PC-9 (cell line): ENCODE data around the gene RAG2. TPM values are rescaled to one million over a fixed set of nuclear protein-coding genes. Genes with fewer than 3 reads are reported as not detected.

Experiments used
- BruUV-seq: library from RNA; stranded (reverse); fragments of 400-500 nt; replicated peaks from 2 replicates; lab custom pipeline; 2021; lab: Mats Ljungman, UMichigan
- CTCF ChIA-PET: fragments of 300-600 bp; sonication (Branson Sonifier 250); formaldehyde crosslinking; loops from one replicate; lab custom pipeline; 2022; ENCODE audit warnings: antibody characterized with exemption; lab: Charles Lee
- POLR2A ChIA-PET: fragments of 300-600 bp; sonication (Branson Sonifier 250); formaldehyde crosslinking; loops from one replicate; lab custom pipeline; 2022; ENCODE audit warnings: antibody characterized with exemption; ENCODE audit not compliant: unreplicated experiment; lab: Charles Lee
- DNase-seq, 2 experiments: peaks; one replicate each; pipeline versions ENCODE4 v3.0.0 to v3.0.0-alpha.2; 2015 to 2022; ENCODE audit warnings: mixed read lengths in 1 of 2
- H2AFZ ChIP-seq: fragments of 200-600 bp; sonication (generic); 2 replicates; pipeline ENCODE4 v1.8.1; 2017; ENCODE audit warnings: antibody characterized with exemption
- H3F3A ChIP-seq: fragments of 200-600 bp; sonication (generic); 2 replicates; pipeline ENCODE4 v1.8.1; 2017; ENCODE audit warnings: antibody characterized with exemption, mild to moderate bottlenecking, low read depth; ENCODE audit not compliant: insufficient read depth
- H3K27ac ChIP-seq: fragments of 200-600 bp; sonication (generic); 2 replicates; pipeline ENCODE4 v1.6.1; 2016; ENCODE audit warnings: mixed run types
- H3K27me3 ChIP-seq: fragments of 200-600 bp; sonication (generic); 2 replicates; pipeline ENCODE4 v1.6.1; 2016; ENCODE audit warnings: low read depth, mixed run types; ENCODE audit not compliant: insufficient read depth
- H3K36me3 ChIP-seq: fragments of 200-600 bp; sonication (generic); 2 replicates; pipeline ENCODE4 v1.6.1; 2016; ENCODE audit warnings: low read depth, mixed run types
- H3K4me1 ChIP-seq: fragments of 200-600 bp; sonication (generic); replicated peaks from 2 replicates; pipeline ENCODE4 v1.6.1; 2016; ENCODE audit warnings: mixed run types; ENCODE audit not compliant: insufficient read depth
- H3K4me2 ChIP-seq: fragments of 200-600 bp; sonication (generic); 2 replicates; pipeline ENCODE4 v1.6.1; 2017; ENCODE audit warnings: mixed run types
- H3K4me3 ChIP-seq: fragments of 200-600 bp; sonication (generic); 2 replicates; pipeline ENCODE4 v1.6.1; 2016; ENCODE audit warnings: mixed run types
- H3K79me2 ChIP-seq: fragments of 200-600 bp; sonication (generic); 2 replicates; pipeline ENCODE4 v1.6.1; 2017; ENCODE audit warnings: low read depth, mixed run types
- H3K9me2 ChIP-seq: fragments of 200-600 bp; sonication (generic); 2 replicates; pipeline ENCODE4 v1.8.1; 2017; ENCODE audit warnings: mild to moderate bottlenecking; ENCODE audit not compliant: insufficient read depth
- H3K9me3 ChIP-seq: fragments of 200-600 bp; sonication (generic); 2 replicates; pipeline ENCODE4 v1.8.1; 2016; ENCODE audit warnings: low read depth; ENCODE audit not compliant: insufficient read depth
- H4K20me1 ChIP-seq: fragments of 200-600 bp; sonication (generic); 2 replicates; pipeline ENCODE4 v1.8.1; 2017; ENCODE audit not compliant: insufficient read depth
- CTCF ChIP-seq: fragments of 200-600 bp; sonication (generic); conservative IDR thresholded peaks from 2 replicates; pipeline ENCODE4 v1.6.1; 2017; ENCODE audit warnings: mixed run types, antibody characterized with exemption, mild to moderate bottlenecking, moderate library complexity
- EZH2 ChIP-seq: fragments of 200-600 bp; sonication (generic); IDR thresholded peaks from 2 replicates; pipeline ENCODE4 v1.8.0; 2017; ENCODE audit warnings: antibody characterized with exemption, low read depth
- intact Hi-C: fragments of 100-400 bp; cut with micrococcal nuclease; formaldehyde crosslinking; loops from one replicate; pipeline ENCODE4 v1.10.0; 2022; ENCODE audit not compliant: unreplicated experiment
- total RNA-seq: library from RNA; stranded (reverse); gene quantifications from 2 replicates; pipeline ENCODE4 v1.2.3, GENCODE V29; 2021

The RAG2 gene
- total RNA-seq, 1 experiment from 2014 or later = not detected

DNA sequence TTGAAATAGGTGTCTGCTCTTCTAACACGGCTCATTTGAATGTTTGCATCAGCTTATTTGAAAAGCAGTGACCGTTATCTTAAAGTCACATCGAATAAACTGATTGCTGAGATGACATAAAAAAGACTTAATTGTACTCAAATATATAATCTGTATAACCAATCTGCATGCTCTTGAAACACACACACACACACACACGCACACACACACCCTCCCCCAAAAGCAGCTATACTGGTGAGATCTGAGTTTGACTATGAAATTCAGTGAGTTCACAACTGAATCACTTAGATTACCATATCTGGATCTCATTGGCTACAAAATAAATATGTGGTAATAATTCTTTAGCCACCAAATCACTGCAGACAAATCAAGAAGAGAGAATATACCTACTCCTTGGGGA, 7.5 kb downstream of the RAG2 start:
- Histone ChIP-seq H3K27ac (no peak overlapping the region), H3K79me2 (no peaks in the 10 kb centered on the region), H4K20me1 (no peaks in the 10 kb centered on the region), H3K27me3 (peaks cover 15% of the 10 kb centered on the region), H3F3A (no peaks in the 10 kb centered on the region), H3K4me2 (no peak overlapping the region), H3K9me3 (no peaks in the 10 kb centered on the region), H3K36me3 (no peaks in the 10 kb centered on the region), H3K4me3 (no peak overlapping the region), H3K9me2 (no peaks in the 10 kb centered on the region), H3K4me1 (0 out of 2 replicates have a peak, but pooled peaks cover 5% of the 10 kb centered on the region), H2AFZ (no peak overlapping the region)
- TF ChIP-seq CTCF (no peak), EZH2 (no peak)
- intact Hi-C loops = no loop called here
- POLR2A ChIA-PET = no interaction called here
- DNase-seq = no peak
- BruUV-seq = no TSS peak
- CTCF ChIA-PET = interaction anchor here (0.6 kb wide), 1 partner anchor 1330 kb away, joined by 3 read pairs; no protein-coding TSS in a partner anchor

DNA sequence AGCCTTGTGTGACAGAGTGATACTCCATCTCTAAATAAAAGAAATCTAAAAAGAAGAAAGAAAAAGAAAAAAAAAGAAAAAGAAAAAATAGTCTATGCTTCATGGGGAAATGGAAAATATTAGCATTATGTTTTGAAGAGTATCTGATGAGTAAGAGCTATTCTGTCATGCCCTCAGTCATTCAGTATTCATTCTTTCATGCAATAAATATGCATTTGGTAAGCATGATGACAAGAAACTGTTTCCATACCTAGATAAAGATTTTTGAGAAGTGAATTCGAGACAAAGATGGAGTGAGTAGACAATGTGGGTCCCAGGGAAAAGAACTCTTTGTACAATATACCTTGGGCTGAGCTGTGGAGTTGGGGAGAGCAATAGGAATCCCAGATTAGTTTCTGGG, 9.9 kb downstream of the RAG2 start:
- Histone ChIP-seq H4K20me1 (no peaks in the 10 kb centered on the region), H3K27me3 (peaks cover 15% of the 10 kb centered on the region), H3K9me3 (no peaks in the 10 kb centered on the region), H3K4me2 (no peak overlapping the region), H3F3A (no peaks in the 10 kb centered on the region), H3K9me2 (no peaks in the 10 kb centered on the region), H3K27ac (no peak overlapping the region), H3K36me3 (no peaks in the 10 kb centered on the region), H3K79me2 (no peaks in the 10 kb centered on the region), H3K4me3 (no peak overlapping the region), H3K4me1 (no peaks in the 10 kb centered on the region), H2AFZ (no peak overlapping the region)
- BruUV-seq = no TSS peak
- ChIA-PET CTCF (no interaction called here), POLR2A (no interaction called here)
- TF ChIP-seq EZH2 (no peak), CTCF (no peak)
- intact Hi-C loops = no loop called here
- DNase-seq = no peak

- Histone ChIP-seq H3K27me3 (peaks cover 14% of the 10 kb centered on the region), H3K4me2 (no peak overlapping the region), H3K79me2 (no peaks in the 10 kb centered on the region), H2AFZ (no peak overlapping the region), H4K20me1 (no peaks in the 10 kb centered on the region), H3K36me3 (no peaks in the 10 kb centered on the region), H3K9me2 (no peaks in the 10 kb centered on the region), H3K27ac (no peak overlapping the region), H3K4me3 (no peak overlapping the region), H3K9me3 (no peaks in the 10 kb centered on the region; the same call in 1 of the 2 replicates), H3F3A (no peaks in the 10 kb centered on the region), H3K4me1 (no peaks in the 10 kb centered on the region)
- no TSS peak for BruUV-seq
- DNase-seq = no peak
- no peak for TF ChIP-seq CTCF
- no peak for TF ChIP-seq EZH2
- intact Hi-C loops = no loop called here
- CTCF ChIA-PET = no interaction called here
- POLR2A ChIA-PET = interaction anchor here (0.7 kb wide), 1 partner anchor 8 kb away, joined by 10 read pairs; the partner anchor contains the start of gene IFTAP
Measured at GRCh38 chr11:36586543-36586942, 11.5 kb downstream of the RAG2 start.
